Keratinocyte (primary cell): Measurements from ENCODE around the gene GATAD2B.

ENCODE experiments used
- EZH2 ChIP-seq: IDR thresholded peaks from one replicate; pipeline ENCODE4 v1.6.1; 2012; ENCODE audit warnings: inconsistent platforms, mild to moderate bottlenecking, low read length, moderate library complexity
- TF ChIP-seq, protein P1 (sequence below), 3 experiments: IDR thresholded peaks in 1 of 3; conservative IDR thresholded peaks in 1 of 3; optimal IDR thresholded peaks in 1 of 3; 2 replicates in 2 of 3; 3 replicates in 1 of 3; pipeline versions ENCODE3 to v1.5.1; 2011; ENCODE audit warnings: low read length in 3 of 3, mild to moderate bottlenecking in 3 of 3, moderate library complexity in 2 of 3, control low read depth in 1 of 3, inconsistent platforms in 1 of 3; ENCODE audit not compliant: insufficient read depth in 2 of 3; ENCODE audit errors: extremely low read depth in 1 of 3

DNA sequence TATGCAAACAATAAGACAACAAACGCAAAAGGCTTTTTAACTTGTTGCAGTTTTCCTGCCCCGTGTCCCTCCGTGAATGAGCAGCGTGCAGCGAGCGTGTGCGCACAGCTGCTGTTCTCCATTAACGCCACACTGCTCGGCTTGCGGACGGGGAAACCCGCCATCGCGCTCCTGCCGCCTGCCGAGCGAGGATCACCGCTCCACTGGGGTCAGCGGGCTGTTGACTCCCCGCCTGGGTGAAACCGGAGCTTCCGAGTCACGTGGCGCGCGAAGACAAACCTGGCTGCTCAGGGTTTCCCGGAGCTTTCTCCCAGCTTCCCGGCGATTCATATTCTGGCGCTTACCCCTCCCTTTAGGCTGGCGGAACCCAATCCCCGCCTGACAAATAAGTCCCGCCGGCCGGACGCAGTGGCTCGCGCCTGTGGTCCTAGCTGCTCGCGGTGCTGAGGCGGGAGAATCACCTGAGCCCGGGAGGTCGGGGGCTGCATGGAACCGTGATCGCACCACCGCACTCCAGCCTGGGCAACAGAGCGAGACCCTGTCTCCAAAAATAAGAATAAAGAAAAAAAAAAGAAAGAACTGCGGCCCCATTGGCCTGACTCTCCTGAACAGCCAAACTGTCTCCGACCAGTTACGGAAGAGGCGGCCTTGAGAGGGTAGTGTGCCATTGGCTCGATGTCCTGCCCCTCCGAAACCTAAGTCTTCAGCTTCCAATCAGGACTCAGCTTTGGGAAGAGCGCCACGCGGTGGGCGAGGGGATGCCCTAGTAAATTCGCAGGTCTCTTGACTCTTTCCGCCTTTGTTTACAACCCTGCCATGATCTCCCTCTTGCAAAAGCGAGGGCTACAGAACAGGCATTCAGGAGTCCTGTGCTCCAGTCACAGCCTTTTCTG lies 44.6 kb upstream of the GATAD2B start, which contains the start of gene CREB3L4:
- TF ChIP-seq, protein P1, sequence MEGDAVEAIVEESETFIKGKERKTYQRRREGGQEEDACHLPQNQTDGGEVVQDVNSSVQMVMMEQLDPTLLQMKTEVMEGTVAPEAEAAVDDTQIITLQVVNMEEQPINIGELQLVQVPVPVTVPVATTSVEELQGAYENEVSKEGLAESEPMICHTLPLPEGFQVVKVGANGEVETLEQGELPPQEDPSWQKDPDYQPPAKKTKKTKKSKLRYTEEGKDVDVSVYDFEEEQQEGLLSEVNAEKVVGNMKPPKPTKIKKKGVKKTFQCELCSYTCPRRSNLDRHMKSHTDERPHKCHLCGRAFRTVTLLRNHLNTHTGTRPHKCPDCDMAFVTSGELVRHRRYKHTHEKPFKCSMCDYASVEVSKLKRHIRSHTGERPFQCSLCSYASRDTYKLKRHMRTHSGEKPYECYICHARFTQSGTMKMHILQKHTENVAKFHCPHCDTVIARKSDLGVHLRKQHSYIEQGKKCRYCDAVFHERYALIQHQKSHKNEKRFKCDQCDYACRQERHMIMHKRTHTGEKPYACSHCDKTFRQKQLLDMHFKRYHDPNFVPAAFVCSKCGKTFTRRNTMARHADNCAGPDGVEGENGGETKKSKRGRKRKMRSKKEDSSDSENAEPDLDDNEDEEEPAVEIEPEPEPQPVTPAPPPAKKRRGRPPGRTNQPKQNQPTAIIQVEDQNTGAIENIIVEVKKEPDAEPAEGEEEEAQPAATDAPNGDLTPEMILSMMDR (optimal IDR thresholded peaks at IDR 0.05 in 1 of 3, IDR thresholded peaks at IDR 0.05 in 1 of 3, conservative IDR thresholded peaks at IDR 0.05 in 1 of 3; ENCODE audit: extremely low read depth in 1 of 3, insufficient read depth in 2 of 3, low read length in 3 of 3), result peak; percentile 20 to 61 (median 39)
- no peak for TF ChIP-seq EZH2
